Mammary epithelial cell (primary cell): ENCODE results near the gene IL6ST.

Experiments used
- CTCF ChIP-seq, 2 donors: IDR thresholded peaks in 1 of 2; conservative IDR thresholded peaks in 1 of 2; 2 replicates each; pipeline ENCODE4 v1.5.1; 2011 to 2012; ENCODE audit warnings: inconsistent platforms in 2 of 2, low read length in 2 of 2, mild to moderate bottlenecking in 2 of 2, control low read depth in 1 of 2, low read depth in 1 of 2; ENCODE audit not compliant: insufficient read depth in 1 of 2; ENCODE audit errors: extremely low read depth in 1 of 2
- EZH2 ChIP-seq: IDR thresholded peaks from 2 replicates; pipeline ENCODE4 v1.6.1; 2012; ENCODE audit warnings: low read length, inconsistent platforms, borderline replicate concordance

DNA sequence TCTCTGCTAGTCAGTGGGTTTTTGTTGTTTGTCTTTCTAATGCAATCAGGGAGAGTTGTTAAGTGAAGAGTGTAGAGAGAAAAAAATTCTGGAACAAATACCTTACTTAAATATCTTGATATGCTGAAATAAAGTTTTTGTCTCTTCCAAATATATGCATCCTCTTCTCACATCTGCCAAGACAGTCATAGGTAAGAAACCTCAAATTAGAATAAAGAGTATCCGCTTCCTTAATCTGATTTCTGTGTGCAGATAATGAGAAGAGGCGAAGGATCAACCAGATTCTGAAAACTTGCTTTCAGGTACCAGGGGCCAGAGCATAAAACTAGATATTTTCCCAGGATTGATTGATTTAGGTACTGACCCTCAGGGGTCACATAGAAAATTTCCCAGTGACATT lies 11.3 kb upstream of the IL6ST start:
- TF ChIP-seq CTCF (conservative IDR thresholded peaks at IDR 0.05 in 1 of 2, IDR thresholded peaks at IDR 0.05 in 1 of 2; ENCODE audit: extremely low read depth in 1 of 2, insufficient read depth in 1 of 2, low read depth in 1 of 2, low read length in 2 of 2) (no peak), EZH2 (no peak)
